A172 (cell line): ENCODE results near the gene NKAIN2. TPM values are rescaled to one million over a fixed set of nuclear protein-coding genes. Genes with fewer than 3 reads are reported as not detected.
"Not testable (repeated sequence)": the region's sequence is repeated elsewhere in the genome, so short reads cannot be mapped to it uniquely, and the experiment has no call there.

Experiments
- DNase-seq: peaks from one replicate; pipeline ENCODE4 v3.0.0-alpha.2; 2015; ENCODE audit warnings: low spot score
- total RNA-seq: library from RNA; depleted of rRNA; stranded (reverse); fragments of >200 nt; shearing (Covaris generic); gene quantifications from 2 replicates; pipeline ENCODE4 v1.2.3, GENCODE V29; 2014

NKAIN2 gene
- total RNA-seq, 1 experiment from 2014 or later = not detected

DNA sequence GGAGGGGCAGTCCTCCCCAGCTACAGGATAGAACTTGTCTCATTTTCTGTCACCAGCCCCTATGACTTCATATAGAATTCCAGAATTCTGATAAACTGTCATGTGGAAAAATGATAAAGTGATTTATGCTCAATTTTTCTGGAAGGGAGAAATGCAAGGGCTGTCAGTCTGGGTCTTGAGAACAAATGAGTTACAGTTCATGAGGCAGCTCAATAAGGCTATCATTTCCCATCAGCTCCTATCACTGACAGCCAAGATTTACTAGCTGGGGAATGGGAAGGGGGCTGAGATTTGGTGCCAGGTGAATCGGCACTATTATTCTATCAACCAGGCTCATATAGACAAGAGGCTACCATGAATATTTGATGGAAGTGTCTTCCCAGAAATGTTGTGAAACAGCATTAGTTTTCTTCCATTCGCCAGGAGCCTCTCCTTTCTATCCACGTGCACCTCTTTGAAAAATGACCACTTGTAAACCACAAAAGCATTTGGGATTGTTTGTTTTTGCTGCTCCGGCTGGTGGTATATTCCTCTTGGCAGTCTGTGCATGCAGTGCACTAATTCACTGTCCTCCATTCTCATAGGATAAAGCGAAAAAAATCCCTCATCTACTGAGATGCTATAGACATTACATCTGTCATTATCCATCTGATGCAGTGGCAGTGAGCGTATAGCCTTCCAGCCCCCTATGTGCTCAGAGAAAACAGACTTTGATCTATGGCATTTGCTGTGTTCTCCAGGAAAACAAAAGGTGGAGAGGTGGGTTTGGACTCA is 629.9 kb downstream of the NKAIN2 start:
- DNase-seq = peak; percentile 4

DNA sequence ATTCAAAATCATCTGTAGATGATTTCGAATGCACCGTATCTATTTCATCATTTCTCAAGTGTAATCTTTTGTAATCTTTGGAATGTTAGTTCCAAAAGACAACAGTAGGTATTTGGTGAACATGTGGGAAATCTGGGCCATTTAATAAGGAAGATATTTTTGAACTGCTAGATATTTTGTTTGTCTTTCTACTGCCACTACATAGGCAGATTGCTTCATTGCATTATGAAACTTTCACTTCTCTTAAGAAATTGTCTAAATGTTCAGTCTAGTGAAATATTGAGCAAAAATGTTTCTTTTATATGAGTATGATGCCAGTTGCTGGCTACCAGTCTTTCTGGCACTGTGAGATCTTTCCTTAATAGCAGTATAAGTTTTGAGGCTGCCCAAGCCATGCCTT is 630.8 kb downstream of the NKAIN2 start:
- no peak for DNase-seq

DNA sequence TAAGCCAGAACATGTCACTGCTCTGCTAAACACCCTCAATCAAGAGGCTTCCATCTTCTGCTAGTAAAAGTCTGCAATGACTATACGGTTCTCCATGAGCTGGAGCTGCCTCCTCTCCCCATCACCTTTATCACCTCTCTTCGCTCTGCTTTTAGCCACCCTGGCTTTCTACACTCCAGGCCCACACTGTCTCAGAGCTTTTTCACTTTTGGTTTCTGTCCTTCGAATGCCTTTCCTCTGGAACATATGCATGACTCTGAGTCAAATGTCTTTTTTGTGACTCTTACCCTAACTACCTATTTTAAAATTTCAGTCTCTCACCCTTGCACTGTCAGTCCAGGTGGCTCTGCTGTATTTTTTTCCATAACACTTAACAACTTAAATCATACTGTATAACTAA is 633.1 kb downstream of the NKAIN2 start:
- DNase-seq = no peak

DNA sequence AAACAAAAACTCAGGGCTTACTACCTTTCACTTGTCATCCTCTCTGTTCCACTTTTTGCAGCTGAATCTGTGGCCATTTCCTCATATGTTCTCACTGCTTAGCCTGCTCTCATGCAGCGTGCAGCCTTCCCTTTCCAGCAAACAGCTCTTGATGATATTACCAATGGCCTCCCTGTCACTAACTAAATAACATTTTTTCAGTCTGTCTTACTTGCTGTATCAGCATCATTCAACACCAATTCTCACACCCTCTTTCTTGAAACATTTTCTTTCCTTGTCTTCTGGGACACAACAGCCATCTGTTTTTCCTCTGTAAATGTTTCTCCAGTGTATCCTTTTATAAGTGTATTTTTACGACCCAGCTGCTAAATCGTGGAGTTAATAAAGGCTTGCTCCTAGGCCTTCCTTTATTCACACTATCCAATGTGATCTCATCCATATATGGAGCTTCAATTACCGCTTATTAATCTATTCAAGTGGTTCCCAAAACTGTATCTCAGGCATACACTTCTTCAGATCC is 634.9 kb downstream of the NKAIN2 start:
- no peak for DNase-seq

DNA sequence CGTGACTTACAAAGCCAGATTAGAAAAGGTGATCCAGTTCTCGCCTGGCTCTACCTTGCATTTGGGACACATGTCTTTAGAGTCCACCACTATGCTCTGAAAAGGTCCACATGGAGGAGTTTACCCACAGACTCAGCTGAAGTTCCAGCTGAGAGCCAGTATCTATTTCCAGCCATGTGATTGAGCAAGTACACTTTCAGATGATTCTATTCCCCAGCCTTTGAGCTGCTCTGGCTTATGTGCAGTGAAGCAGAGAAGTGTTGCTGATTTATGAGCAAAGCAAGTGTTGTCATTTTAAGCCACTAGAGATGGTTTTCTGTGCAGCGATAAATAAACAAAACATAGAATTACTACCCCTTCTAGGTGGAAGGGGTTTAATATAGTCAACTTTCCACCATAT is 637.8 kb downstream of the NKAIN2 start:
- no peak for DNase-seq

DNA sequence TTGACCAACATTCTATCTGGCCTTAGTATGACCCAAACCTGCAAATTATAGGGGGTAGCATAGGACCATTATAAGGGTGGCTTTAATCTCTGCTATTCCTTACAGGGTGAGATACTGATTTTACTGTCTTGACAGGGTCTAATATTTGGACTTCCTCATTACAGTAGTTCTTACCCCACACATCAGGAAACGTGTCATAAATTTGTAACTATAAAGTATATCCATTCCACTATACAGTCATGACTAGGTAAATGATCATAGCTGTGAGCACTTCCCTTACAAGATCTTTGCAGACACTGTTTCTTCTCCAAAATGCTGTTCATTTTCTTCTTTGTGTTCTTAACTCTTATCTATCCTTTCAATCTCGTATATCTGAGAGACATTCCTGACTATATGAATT is 639.9 kb downstream of the NKAIN2 start:
- DNase-seq = no peak

DNA sequence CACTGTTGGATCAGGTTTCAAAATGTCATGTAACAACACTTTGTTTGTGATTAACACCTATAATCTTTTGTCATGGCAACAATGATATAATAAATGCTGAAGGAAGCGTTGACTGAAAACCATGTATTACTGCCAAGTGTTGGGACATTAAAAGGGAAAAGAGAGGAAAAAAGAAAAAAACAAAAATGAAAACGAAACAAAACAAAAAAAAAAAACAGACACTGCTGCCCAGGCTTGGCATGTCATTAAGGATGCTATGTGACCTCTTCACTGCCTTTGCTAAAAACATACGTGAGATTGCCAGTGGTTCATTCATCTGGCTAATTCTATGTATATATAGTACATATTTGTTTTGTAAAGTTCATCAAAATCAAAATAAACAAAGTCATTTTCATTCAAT is 641.9 kb downstream of the NKAIN2 start:
- DNase-seq = no peak

DNA sequence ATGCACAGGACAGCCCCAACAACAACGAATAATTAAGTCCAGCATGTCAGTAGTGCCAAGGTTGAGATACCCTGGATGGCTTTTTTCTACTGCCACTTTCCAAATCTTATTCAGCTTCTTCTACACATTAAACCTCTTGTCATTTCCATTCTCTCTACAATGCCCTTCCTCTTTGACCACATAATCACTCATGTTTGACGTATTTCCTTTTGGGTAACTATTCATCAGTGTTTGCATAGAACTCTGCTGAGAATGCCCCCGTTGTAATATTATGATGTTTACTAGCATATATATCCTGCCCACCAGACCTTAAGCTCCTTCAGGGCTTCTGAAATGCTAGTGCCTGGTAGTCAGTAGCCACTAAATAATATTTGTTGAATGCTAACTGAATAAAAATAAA is 643.3 kb downstream of the NKAIN2 start:
- no peak for DNase-seq

DNA sequence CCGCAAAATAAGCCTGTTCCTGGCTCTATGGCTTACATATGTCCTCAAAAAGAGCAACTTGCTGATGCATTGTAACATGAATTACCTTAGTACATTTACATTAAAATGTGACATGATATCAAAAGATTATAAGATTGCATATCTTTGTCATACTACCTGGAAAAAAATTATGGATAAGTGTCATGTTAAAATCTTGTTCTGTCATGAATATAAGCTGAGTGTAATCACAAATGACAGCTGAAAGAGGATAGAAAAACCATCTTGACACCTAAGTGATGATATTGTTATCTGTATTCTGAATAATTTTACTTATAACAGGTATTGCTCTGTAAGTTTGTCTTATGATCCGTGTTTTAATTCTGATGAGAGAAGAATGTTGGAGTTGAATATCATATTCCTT is 655.6 kb downstream of the NKAIN2 start:
- no peak for DNase-seq

DNA sequence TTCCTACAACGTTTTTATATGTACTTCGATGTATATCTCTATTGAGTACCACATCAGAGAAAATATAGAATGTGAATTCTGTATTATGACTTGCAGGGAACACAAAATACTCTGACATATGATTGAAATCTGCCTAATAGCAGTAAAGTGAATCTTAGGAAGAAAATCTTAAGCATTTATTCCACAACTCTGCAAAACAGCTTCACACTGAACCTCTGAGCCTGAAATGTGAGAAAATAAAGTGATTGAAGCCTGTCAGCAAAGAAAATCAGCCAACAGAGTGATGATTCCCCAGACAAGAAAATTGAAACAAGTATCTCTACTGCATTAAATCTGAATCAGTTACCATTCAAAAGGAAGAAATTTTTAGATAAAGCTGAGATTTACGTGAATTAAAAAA is 659.1 kb downstream of the NKAIN2 start:
- DNase-seq = no peak

DNA sequence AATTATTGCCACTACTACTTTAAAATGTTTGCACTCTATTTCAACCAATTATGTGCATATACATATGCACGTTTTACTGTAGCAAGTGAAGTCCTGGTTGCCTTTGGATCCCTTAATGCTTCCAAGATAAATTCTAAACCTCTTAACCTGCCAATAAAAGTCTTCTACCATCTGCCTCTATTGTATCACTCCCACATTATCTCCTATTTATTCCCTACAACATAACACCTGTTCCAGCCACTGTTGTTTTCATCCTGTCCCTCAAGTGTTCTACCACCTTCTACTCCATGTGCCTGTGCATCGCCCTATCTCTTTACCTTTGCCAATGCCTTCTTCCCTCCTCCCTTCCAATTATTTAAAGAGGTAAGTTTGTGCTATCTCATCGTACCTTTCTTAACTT is 659.6 kb downstream of the NKAIN2 start:
- DNase-seq = no peak

DNA sequence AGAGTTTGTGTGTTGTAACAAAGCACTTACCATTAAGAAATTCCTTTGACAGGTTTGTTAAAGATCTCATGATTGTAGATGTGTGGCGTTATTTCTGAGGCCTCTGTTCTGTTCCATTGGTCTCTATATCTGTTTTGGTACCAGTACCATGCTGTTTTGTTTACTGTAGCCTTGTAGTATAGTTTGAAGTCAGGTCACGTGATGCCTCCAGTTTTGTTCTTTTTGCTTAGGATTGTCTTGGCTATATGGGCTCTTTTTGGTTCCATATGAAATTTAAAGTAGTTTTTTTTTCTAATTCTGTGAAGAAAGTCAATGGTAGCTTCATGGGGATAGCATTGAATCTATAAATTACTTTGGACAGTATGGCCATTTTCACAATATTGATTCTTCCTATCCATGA is 660.9 kb downstream of the NKAIN2 start:
- not testable (repeated sequence) for DNase-seq

DNA sequence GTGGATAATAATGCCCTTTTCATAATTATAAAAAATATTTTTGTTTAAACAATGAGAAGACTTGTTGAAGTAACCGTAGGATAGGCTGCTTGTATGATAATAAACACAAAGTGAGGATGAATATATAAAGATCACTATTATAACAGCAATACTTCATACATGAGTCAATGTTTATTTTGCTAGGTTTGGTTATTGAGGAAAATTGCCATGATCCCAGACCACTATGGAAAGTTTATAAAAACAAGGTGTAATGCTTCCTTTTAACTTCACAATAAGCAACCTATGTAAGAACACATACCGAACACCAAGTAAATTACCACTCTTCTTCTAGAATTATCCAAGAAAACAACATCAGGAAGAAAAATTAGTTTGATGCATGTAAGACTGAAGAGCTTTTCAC is 663.3 kb downstream of the NKAIN2 start:
- no peak for DNase-seq

DNA sequence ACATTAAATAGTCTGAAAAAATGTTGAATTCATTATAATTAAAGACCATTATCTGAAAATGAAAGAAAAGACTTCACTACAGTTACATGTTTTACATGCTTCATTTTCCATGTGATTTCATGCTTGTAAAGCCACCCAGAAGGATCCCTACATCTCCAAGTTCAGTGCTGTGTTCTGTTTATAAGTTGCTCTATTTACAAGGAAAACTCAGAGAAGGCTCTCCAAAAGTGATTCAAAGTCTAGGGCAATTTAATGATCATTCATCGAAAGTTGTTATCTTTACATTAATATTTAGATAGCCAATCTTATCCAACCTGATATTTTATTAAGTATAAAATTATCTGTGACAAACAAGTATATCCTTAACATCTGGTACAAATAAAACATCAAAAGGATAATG is 663.7 kb downstream of the NKAIN2 start:
- DNase-seq = no peak

DNA sequence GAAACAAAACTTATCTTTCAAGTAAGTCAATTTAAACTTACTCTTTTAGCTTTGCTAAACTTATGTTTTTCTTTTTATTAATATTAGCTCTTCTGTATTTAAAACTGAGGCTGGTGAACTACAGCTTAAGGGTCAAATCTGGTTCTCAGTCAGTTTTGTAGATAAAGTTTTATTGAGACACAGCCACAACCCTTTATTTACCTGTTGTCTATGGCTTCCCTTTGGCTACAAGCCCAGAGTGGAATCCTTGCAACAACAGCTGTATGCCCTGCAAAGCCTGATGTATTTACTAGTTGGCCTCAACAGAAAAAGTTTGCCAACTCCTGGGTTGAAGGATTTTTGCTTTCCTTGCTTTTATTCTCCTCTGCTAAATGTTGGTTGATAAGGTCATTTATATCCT is 667.1 kb downstream of the NKAIN2 start:
- no peak for DNase-seq

DNA sequence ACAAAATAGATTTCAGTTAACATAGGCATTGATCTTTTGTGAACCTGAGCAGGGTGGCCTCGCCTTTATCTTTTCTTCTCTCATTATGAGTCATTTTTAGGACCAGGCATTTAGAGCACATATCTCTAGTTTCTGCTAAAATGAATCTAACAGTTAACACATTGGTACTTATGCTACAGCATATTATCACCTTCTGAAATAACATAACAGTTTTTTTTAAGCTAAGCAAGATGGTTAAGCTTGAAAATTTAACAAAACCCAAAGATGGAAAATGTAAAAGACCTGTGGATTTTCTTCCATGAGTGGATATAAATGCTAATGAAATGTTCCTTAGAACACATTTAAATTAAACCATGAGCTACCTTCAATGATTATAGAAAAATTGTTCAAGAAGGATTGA is 671.5 kb downstream of the NKAIN2 start:
- DNase-seq = no peak

DNA sequence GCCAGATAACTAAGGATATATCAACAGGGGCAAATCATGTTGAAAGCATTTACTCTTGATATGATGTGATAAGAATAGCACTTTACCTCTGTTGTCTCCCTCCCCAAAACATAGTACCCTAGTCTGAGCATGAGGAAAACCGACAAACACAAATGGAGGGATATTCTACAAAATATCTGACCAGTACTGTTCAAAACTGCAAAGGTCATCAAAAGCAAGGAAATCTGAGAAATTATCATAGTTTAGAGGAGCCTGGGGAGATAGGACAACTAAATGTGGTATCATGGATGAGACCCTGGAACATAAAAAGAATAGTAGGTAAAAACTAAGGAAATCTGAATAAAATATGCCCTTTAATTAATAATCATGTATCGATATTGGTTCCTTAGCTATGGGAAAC is 675.2 kb downstream of the NKAIN2 start:
- DNase-seq = no peak

DNA sequence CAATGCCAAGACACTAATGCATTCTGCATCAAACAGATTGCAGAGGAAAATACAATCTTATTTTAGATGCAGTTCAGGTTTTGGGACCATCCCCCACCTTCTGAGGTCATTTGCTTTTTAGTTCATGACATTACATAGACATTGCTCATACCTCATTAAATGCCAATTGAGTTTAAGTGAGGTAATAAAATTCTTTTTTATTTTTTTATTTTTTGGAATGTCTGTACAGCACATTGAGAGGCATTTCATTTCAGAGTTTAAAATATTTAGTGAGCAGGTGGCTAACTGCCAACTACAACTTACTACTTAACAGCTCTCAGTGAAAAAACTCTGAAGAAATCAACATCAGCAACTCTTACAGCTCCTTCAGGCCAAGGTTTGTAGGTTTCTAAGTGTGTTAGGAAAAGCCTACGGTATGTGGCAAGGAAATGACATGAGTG is 676.3 kb downstream of the NKAIN2 start:
- peak; percentile 51 for DNase-seq

DNA sequence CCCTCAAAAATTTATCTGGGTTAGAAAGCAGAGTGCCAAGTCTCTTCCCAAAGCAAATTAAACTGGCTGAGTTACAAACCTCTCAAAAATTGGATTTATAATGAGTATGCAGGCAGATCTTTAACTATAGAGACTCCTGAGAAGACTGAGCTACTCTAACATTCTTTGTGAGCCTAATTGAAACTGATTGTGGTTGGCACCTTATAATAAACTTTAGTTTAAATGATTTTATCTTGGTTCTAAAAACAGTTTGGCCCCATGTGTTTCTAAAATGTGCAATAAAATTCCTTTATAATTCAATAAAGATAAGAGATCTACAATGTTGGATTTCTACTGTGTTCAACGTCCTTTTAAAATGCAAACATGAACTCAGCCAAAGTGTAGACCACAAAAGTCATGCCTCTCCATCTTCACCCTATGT is 678.4 kb downstream of the NKAIN2 start:
- DNase-seq = peak; percentile 31

DNA sequence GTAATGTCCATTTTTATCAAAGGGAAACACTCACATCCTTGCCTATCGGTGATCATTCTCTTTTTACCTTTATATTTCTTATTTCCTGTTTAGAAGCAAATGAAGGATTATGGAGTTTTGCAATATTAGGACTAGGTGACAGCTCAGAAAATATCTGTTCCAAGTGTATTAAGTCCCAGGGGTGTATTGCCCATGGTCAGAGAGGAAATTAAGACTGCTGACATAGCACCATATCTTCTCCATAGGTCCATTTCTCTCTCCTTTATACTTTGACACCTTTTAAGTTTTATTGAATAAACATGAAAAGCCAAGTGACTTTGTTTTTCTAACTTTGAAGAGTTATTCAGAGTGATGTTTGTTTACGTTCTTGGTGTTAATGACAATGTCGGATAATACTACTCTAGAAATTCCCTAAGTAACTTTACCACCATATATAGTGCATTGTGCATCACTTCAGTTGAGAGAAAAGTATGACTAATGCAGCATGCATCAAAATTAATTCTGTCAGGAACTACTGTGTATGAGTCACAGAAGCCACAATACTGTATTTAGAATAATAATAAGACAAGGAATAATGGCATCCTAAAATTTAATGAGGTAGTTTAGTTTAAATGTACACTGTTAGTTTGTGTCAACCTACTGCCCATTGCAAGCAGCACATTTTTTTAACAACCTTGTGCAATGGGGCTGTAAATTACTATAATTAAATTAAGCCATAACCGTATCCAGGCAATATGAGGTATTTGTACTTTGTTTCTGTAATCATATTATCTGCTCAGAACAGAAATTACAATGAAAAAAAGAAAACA is 684.2 kb downstream of the NKAIN2 start:
- DNase-seq = peak; percentile 88

DNA sequence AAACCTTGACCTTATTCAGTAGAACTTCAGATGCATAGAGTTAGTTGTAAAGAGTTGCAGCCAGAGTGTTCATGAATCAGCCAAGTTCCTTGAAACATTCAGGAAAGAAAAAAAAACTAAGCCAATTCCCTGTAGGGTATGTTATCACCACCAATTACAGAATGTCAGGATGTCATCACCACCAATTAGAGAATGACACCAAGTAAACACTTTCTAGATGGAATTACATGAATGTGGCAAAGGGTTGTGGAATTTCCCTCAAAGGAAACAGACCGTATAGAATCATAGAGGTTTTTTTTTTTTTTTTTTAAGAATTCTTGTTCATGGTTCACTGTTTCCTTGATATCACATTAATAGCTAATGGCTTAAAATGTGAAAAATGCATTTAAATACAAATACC is 686.5 kb downstream of the NKAIN2 start:
- DNase-seq = peak; percentile 69

DNA sequence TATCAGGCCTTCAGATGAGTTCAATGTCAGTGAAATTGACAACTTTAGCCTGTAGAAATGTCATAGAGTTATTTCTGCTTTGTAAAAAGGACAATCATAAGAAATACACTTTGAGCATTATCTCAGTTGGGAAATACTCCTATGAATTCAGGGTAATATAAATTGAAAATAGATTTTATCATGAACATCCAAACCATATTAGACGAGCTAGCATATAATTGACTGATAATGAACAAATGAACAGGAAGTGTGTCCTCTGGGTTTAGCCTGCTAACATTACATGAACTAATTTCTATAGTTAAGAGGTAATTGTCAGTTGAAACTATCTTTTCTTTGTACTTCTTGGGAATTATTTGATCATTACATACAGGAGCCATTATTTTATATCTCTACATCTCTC is 689.6 kb downstream of the NKAIN2 start:
- no peak for DNase-seq
